ENCODE measurements around the gene ADAMTS7.
"Not testable (repeated sequence)": the region's sequence is repeated elsewhere in the genome, so short reads cannot be mapped to it uniquely, and the experiment has no call there.

DNA sequence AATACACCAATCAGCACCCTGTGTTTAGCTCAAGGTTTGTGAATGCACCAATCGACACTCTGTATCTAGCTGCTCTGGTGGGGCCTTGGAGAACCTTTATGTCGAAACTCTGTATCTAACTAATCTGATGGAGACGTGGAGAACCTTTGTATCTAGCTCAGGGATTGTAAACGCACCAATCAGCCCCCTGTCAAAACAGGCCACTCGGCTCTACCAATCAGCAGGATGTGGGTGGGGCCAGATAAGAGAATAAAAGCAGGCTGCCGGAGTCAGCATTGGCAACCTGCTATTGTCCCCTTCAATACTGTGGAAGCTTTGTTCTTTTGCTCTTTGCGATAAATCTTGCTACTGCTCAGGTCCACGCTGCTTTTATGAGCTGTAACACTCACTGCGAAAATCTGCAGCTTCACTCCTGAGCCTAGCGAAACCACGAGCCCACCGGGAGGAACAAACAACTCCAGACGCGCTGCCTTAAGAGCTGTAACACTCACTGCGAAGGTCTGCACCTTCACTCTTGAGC is 36.2 kb upstream of the ADAMTS7 start:
- TF ChIP-seq, protein P1, sequence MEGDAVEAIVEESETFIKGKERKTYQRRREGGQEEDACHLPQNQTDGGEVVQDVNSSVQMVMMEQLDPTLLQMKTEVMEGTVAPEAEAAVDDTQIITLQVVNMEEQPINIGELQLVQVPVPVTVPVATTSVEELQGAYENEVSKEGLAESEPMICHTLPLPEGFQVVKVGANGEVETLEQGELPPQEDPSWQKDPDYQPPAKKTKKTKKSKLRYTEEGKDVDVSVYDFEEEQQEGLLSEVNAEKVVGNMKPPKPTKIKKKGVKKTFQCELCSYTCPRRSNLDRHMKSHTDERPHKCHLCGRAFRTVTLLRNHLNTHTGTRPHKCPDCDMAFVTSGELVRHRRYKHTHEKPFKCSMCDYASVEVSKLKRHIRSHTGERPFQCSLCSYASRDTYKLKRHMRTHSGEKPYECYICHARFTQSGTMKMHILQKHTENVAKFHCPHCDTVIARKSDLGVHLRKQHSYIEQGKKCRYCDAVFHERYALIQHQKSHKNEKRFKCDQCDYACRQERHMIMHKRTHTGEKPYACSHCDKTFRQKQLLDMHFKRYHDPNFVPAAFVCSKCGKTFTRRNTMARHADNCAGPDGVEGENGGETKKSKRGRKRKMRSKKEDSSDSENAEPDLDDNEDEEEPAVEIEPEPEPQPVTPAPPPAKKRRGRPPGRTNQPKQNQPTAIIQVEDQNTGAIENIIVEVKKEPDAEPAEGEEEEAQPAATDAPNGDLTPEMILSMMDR (IDR thresholded peaks at IDR 0.05; ENCODE audit: poor library complexity, severe bottlenecking), result not testable (repeated sequence)
- TF ChIP-seq EZH2 (IDR thresholded peaks at IDR 0.05; ENCODE audit: borderline replicate concordance, insufficient read depth, low read length, poor library complexity, severe bottlenecking); RAD21 (conservative IDR thresholded peaks at IDR 0.05); POLR2AphosphoS5 (IDR thresholded peaks at IDR 0.05); EP300 (conservative IDR thresholded peaks at IDR 0.05; ENCODE audit: poor library complexity, severe bottlenecking); TAF1 (IDR thresholded peaks at IDR 0.05; ENCODE audit: low read depth); REST (IDR thresholded peaks at IDR 0.05; ENCODE audit: borderline replicate concordance); SMC3 (conservative IDR thresholded peaks at IDR 0.05; ENCODE audit: poor library complexity): not testable (repeated sequence)

All from neural cell (in vitro differentiated cells).